WERI-Rb-1 (cell line): ENCODE results near the gene TAF7L.

Experiments used
- DNase-seq: peaks from one replicate; pipeline ENCODE4 v3.0.0-alpha.2; 2020
- H3K27ac ChIP-seq: fragments of 250-450 bp; sonication (Bioruptor Pico); 2 replicates; pipeline ENCODE4 v1.5.1; 2020; ENCODE audit warnings: mild to moderate bottlenecking, moderate library complexity
- H3K27me3 ChIP-seq: fragments of 250-450 bp; sonication (Bioruptor Pico); 2 replicates; pipeline ENCODE4 v1.5.1; 2021; ENCODE audit warnings: mild to moderate bottlenecking, low read depth, moderate library complexity; ENCODE audit not compliant: insufficient read depth, severe bottlenecking
- H3K36me3 ChIP-seq: fragments of 250-450 bp; sonication (Bioruptor Pico); 2 replicates; pipeline ENCODE4 v1.5.1; 2020; ENCODE audit warnings: mild to moderate bottlenecking, moderate library complexity
- H3K4me3 ChIP-seq: 2 replicates; pipeline ENCODE4 v1.5.1; 2011; ENCODE audit warnings: low read depth, mild to moderate bottlenecking, control low read depth, low read length
- H3K9me3 ChIP-seq: fragments of 250-450 bp; sonication (Bioruptor Pico); 2 replicates; pipeline ENCODE4 v1.5.1; 2021; ENCODE audit warnings: mild to moderate bottlenecking, moderate library complexity; ENCODE audit not compliant: severe bottlenecking
- CTCF ChIP-seq: IDR thresholded peaks from 2 replicates; pipeline ENCODE4 v1.5.1; 2011; ENCODE audit warnings: low read depth, mild to moderate bottlenecking, control low read depth, inconsistent platforms, low read length

TAF7L gene

GRCh38 chrX:101231080-101231479 is 60.1 kb downstream of the TAF7L start:
- no peaks in the 10 kb centered on the region for H3K36me3 ChIP-seq
- peaks cover 18% of the 10 kb centered on the region for H3K27me3 ChIP-seq
- H3K9me3 ChIP-seq: no peaks in the 10 kb centered on the region
- H3K27ac ChIP-seq: no peak overlapping the region
- DNase-seq: no peak
- TF ChIP-seq CTCF: no peak
- no peak overlapping the region for H3K4me3 ChIP-seq

GRCh38 chrX:101230636-101231035 is 60.5 kb downstream of the TAF7L start:
- no peaks in the 10 kb centered on the region for H3K9me3 ChIP-seq
- H3K36me3 ChIP-seq: no peaks in the 10 kb centered on the region
- no peak for TF ChIP-seq CTCF
- no peak overlapping the region for H3K4me3 ChIP-seq
- no peak for DNase-seq
- H3K27me3 ChIP-seq: peaks cover 18% of the 10 kb centered on the region
- H3K27ac ChIP-seq: no peak overlapping the region

- DNase-seq: no peak
Measured at GRCh38 chrX:101229170-101229569, 62.0 kb downstream of the TAF7L start.

GRCh38 chrX:101223226-101223625 is 67.9 kb downstream of the TAF7L start:
- Histone ChIP-seq H3K4me3 (no peak overlapping the region), H3K27ac (no peak overlapping the region), H3K27me3 (peaks cover 3% of the 10 kb centered on the region), H3K9me3 (no peaks in the 10 kb centered on the region), H3K36me3 (no peaks in the 10 kb centered on the region)
- TF ChIP-seq CTCF: no peak
- no peak for DNase-seq

More at GRCh38 chrX:101229170-101229569, 62.0 kb downstream of the TAF7L start:
- TF ChIP-seq CTCF: no peak
- Histone ChIP-seq H3K27me3 (peaks cover 15% of the 10 kb centered on the region), H3K4me3 (no peak overlapping the region), H3K36me3 (no peaks in the 10 kb centered on the region), H3K27ac (no peak overlapping the region), H3K9me3 (no peaks in the 10 kb centered on the region)

GRCh38 chrX:101220662-101221260 is 70.4 kb downstream of the TAF7L start:
- peaks cover 7% of the 10 kb centered on the region for H3K27me3 ChIP-seq
- H3K36me3 ChIP-seq: no peaks in the 10 kb centered on the region
- H3K27ac ChIP-seq: no peak overlapping the region
- no peak overlapping the region for H3K4me3 ChIP-seq
- DNase-seq: no peak
- TF ChIP-seq CTCF: no peak
- no peaks in the 10 kb centered on the region for H3K9me3 ChIP-seq

GRCh38 chrX:101219864-101220346 is 71.2 kb downstream of the TAF7L start:
- DNase-seq: no peak
- H3K4me3 ChIP-seq: no peak overlapping the region
- H3K27ac ChIP-seq: no peak overlapping the region
- H3K36me3 ChIP-seq: no peaks in the 10 kb centered on the region
- H3K27me3 ChIP-seq: peaks cover 13% of the 10 kb centered on the region
- TF ChIP-seq CTCF: no peak
- no peaks in the 10 kb centered on the region for H3K9me3 ChIP-seq
